Measurements from ENCODE around the gene SHPK.
"Not testable (repeated sequence)": the region's sequence is repeated elsewhere in the genome, so short reads cannot be mapped to it uniquely, and the experiment has no call there.

The SHPK gene

GRCh38 chr17:3585826-3586225, 50.2 kb downstream of the SHPK start:
- no peak for FAIRE-seq

DNA sequence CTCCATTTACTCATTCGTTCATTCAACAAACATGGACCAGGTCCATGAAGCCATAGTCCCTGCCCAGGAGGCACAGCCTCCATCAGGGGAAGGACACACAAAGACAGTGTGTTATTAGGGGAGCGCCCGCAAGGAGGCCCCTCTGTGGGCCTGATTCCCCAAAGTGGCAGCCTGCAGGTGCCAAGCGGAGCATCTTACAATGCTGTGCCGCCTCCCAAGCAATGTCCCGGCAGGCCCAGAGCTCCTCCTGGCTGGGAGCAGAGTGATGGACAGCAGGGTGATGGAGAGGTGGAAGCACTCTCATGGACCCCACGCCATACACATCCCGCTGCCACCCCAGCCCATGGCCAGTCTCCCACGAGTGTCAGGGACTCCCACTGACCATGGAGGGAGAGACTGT, 52.6 kb downstream of the SHPK start:
- FAIRE-seq, result no peak

DNA sequence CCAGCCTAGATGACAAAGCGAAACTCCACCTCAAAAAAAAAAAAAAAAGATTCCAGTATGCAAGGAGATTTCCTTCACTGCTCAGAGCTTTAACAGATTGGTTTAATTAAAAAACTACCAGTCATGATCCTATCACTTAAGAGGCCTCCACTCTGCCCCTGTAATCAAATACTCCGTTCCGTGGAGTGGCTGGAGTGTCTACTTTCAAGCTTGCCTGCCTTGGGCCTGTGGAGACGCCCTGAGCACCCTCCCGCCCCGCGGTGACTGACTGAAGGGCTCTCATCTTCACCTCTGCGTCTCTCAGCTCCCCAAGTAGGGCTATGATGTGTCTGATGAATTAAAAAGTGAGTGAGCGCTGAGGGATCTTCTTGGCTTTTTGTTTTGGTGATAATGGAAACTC, 53.1 kb downstream of the SHPK start:
- FAIRE-seq, result no peak

DNA sequence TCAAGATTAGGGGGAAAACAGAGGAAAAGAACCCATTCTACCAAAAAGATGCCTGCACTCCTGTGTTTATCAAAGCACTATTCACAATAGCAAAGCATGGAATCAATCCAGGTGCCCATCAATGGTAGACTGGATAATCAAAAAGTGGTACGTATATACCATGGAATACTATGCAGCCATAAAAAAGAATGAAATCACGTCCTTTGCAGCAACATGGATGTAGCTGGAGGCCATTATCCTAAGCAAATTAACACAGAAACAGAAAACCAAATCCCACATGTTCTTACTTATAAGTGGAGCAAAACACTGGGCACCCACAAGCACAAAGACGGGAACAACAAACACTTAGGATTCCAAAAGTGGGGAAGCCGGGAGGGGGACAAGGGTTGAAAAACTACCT, 57.4 kb downstream of the SHPK start:
- FAIRE-seq, result not testable (repeated sequence)

DNA sequence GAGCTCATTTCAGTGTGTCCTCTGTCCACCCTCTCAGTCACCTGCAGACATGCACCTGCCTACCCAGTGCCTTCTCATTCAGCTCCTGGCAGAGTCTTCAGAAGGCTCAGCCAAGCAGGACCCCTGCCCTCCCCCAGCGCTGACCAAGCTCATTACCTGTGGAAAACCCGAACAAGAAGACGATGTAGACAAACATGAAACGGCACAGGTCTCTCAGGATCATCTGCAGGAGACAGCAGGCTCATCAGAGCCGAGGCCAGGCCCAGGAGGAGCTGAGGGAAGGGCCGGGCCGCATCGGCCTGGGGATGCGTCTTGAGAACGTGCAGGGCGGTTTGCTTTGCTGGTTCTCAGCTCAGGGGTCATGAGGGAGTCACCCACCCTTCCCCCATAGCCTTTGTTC, 59.1 kb downstream of the SHPK start:
- no peak for FAIRE-seq

DNA sequence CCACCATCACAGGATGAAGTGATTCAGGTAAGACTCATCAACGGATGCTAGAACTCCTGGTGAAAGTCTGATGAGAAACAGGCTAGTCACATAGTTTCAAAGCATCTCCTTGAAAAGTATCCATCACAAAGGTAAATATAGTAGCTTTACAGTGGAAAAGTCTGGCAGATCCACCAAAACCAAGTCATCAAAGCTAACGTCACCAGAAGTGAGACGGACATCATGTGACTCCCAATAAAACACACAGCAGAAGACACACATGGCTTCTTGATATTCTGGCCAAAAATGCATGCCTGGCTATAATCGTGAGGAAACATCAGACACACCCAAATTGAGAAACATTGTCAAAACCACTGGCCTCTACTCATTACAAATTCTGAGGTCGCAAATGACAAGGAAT, 60.5 kb downstream of the SHPK start:
- FAIRE-seq, result no peak

GRCh38 chr17:3574231-3574630, 61.8 kb downstream of the SHPK start:
- no peak for FAIRE-seq

DNA sequence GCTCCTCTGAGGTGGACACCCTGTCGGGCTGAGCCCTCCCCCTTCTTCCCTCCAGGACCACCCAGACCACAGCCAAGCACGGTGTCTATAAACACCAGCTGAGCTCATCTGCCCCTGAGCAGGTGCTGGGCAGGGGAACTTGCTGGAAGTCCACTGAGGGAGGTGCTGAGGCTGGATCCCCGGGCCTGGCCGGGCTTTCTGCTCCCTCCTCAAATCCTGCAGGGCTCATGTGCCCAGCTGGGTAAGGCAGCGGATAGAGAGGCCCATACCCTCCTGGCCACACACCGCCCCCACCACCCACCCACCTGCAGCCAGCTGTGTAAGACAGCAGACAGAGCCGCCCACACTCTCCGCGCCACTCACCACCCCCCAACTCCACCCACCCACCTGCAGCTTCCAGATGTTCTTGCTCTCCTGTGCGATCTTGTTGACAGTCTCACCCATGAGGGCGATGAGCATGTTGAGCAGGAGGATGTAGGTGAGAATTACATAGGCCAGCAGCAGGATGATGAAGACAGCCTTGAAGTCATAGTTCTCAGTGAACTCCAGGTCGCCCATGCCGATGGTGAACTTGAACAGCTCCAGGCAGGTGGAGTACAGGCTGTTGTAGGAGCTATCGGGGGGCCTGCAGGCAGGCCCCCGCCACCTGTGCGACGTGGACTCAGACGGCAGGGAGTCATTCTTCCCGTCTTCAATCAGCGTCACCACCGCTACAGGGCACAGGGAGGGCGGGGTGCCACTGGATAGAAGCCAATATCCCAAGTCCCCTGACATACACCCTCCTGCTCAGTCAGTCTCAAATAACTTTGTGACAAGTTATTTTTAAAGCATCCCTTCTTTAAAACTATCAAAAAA, 62.6 kb downstream of the SHPK start:
- no peak for FAIRE-seq

DNA sequence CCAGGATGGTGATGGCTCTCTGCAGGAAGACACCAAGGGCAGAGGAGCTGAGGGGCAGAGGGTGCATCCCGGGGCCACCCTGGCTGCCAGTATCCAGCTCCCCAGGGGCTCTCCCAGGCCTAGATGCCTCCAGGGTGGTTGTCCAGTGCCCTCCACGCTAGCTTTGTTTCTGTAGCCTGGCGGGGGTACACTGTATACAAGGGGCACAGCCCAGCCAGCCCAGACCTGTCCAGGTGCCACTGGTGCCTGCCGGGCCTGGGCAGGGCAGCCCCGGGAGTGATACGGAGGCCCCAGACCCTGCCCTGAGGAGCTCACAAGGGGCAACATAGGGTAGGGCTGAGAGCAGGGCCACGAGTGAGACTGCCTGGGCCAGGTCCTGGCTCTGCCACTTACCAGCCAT, 63.8 kb downstream of the SHPK start:
- FAIRE-seq, result no peak

GRCh38 chr17:3571043-3571900, 64.8 kb downstream of the SHPK start:
- FAIRE-seq, result no peak

DNA sequence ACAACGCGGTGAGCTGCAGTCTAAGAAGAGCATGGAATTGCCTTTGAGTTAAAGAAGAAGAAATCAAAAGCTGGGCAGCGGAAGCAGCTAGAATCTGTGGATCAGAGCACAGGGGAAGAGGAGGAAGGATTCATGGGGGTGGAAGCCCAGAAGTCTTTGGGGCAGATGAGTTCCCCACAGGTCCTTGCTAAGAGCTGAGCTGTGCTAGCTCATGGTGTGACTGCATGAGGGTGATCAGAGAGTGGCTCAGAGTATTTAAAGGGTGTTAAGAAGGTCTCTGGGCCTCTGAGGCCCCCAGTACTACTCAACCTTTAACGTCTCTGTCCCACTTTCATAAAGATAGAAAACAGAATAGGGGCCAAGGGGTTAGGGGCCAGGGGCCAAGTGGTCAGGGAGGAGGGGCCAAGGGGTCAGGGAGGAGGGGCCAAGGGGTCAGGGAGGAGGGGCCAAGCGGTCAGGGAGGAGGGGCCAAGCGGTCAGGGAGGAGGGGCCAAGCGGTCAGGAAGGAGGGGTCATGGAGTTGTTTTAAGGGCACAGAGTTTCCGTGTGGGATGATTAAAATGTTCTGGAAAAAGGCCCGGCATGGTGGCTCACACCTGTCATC, 66.4 kb downstream of the SHPK start:
- FAIRE-seq, result no peak

GRCh38 chr17:3566551-3566950, 69.5 kb downstream of the SHPK start:
- no peak for FAIRE-seq

- no peak for FAIRE-seq
Observed at GRCh38 chr17:3565143-3565542, 70.9 kb downstream of the SHPK start.

DNA sequence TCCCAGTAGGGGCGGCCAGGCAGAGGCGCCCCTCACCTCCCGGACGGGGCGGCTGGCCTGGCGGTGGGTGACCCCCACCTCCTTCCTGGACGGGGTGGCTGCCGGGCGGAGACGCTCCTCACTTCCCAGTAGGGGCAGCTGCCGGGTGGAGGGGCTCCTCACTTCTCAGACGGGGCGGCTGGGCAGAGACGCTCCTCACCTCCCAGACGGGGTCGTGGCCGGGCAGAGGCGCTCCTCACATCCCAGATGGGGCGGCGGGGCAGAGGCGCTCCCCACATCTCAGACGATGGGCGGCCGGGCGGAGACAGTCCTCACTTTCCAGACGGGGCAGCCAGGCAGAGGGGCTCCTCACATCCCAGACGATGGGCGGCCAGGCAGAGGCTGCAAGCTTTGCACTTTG, 71.8 kb downstream of the SHPK start:
- FAIRE-seq, result not testable (repeated sequence)

GRCh38 chr17:3559270-3559645, 76.8 kb downstream of the SHPK start:
- no peak for FAIRE-seq

GRCh38 chr17:3558603-3559269, 77.3 kb downstream of the SHPK start:
- no peak for FAIRE-seq

Measured in G401.6 (cell line).